ENCODE results near the gene CERS6.
A peak's percentile ranks its signal among the peaks of the same experiment; 100 is the strongest.

CERS6 gene

GRCh38 chr2:168698969-168699368, 242.9 kb downstream of the CERS6 start:
- H3K4me1 Mint-ChIP-seq (ENCODE audit: low read depth), result no peaks in the 10 kb centered on the region
- no peaks in the 10 kb centered on the region for H3K9me3 Mint-ChIP-seq
- no peak overlapping the region for H3K27ac Mint-ChIP-seq
- peaks cover 45% of the 10 kb centered on the region for H3K36me3 Mint-ChIP-seq (ENCODE audit: low read depth)
- no peak overlapping the region for H3K4me3 Mint-ChIP-seq
- H3K27me3 Mint-ChIP-seq, result no peaks in the 10 kb centered on the region

GRCh38 chr2:168699844-168700417, 243.9 kb downstream of the CERS6 start:
- Mint-ChIP-seq H3K9me3 (no peaks in the 10 kb centered on the region), H3K27ac (no peak overlapping the region), H3K27me3 (no peaks in the 10 kb centered on the region), H3K4me3 (no peak overlapping the region), H3K36me3 (ENCODE audit: low read depth) (peaks cover 41% of the 10 kb centered on the region), H3K4me1 (ENCODE audit: low read depth) (no peaks in the 10 kb centered on the region)

GRCh38 chr2:168700615-168701245, 244.7 kb downstream of the CERS6 start:
- Mint-ChIP-seq H3K4me3 (no peak overlapping the region), H3K9me3 (no peaks in the 10 kb centered on the region), H3K4me1 (ENCODE audit: low read depth) (no peaks in the 10 kb centered on the region), H3K27me3 (no peaks in the 10 kb centered on the region), H3K36me3 (ENCODE audit: low read depth) (peaks cover 33% of the 10 kb centered on the region), H3K27ac (no peak overlapping the region)

- Mint-ChIP-seq H3K4me3 (no peak overlapping the region), H3K36me3 (ENCODE audit: low read depth) (peaks cover 18% of the 10 kb centered on the region), H3K9me3 (no peaks in the 10 kb centered on the region), H3K27me3 (no peaks in the 10 kb centered on the region), H3K27ac (no peak overlapping the region), H3K4me1 (ENCODE audit: low read depth) (no peaks in the 10 kb centered on the region)
These were observed 246.5 kb downstream of the CERS6 start for GRCh38 chr2:168702579-168702978.

- no peaks in the 10 kb centered on the region for H3K4me1 Mint-ChIP-seq (ENCODE audit: low read depth)
- H3K27me3 Mint-ChIP-seq, result no peaks in the 10 kb centered on the region
- H3K9me3 Mint-ChIP-seq, result no peaks in the 10 kb centered on the region
- no peak overlapping the region for H3K4me3 Mint-ChIP-seq
- no peak overlapping the region for H3K27ac Mint-ChIP-seq
- H3K36me3 Mint-ChIP-seq (ENCODE audit: low read depth), result peaks cover 6% of the 10 kb centered on the region
These were observed 247.9 kb downstream of the CERS6 start for GRCh38 chr2:168703926-168704325.

GRCh38 chr2:168705534-168706470, 249.7 kb downstream of the CERS6 start:
- Mint-ChIP-seq H3K27ac (no peak overlapping the region), H3K4me1 (ENCODE audit: low read depth) (no peaks in the 10 kb centered on the region), H3K9me3 (no peaks in the 10 kb centered on the region), H3K36me3 (ENCODE audit: low read depth) (no peaks in the 10 kb centered on the region), H3K27me3 (no peaks in the 10 kb centered on the region), H3K4me3 (no peak overlapping the region)

- no peak overlapping the region for H3K4me3 Mint-ChIP-seq
- no peak overlapping the region for H3K27ac Mint-ChIP-seq
- no peaks in the 10 kb centered on the region for H3K27me3 Mint-ChIP-seq
- peaks cover 1% of the 10 kb centered on the region for H3K4me1 Mint-ChIP-seq (ENCODE audit: low read depth)
- no peaks in the 10 kb centered on the region for H3K9me3 Mint-ChIP-seq
- no peaks in the 10 kb centered on the region for H3K36me3 Mint-ChIP-seq (ENCODE audit: low read depth)
These were observed 250.7 kb downstream of the CERS6 start for GRCh38 chr2:168706806-168707205.

GRCh38 chr2:168708080-168708479, 252.0 kb downstream of the CERS6 start:
- H3K9me3 Mint-ChIP-seq, result no peaks in the 10 kb centered on the region
- no peaks in the 10 kb centered on the region for H3K27me3 Mint-ChIP-seq
- H3K36me3 Mint-ChIP-seq (ENCODE audit: low read depth), result no peaks in the 10 kb centered on the region
- H3K4me1 Mint-ChIP-seq (ENCODE audit: low read depth), result peaks cover 6% of the 10 kb centered on the region
- H3K27ac Mint-ChIP-seq, result no peak overlapping the region
- no peak overlapping the region for H3K4me3 Mint-ChIP-seq

GRCh38 chr2:168710754-168711467, 254.8 kb downstream of the CERS6 start:
- Mint-ChIP-seq H3K4me3 (no peak overlapping the region), H3K4me1 (ENCODE audit: low read depth) (peaks cover 6% of the 10 kb centered on the region), H3K27ac (no peak overlapping the region), H3K27me3 (no peaks in the 10 kb centered on the region), H3K9me3 (no peaks in the 10 kb centered on the region), H3K36me3 (ENCODE audit: low read depth) (peaks cover 7% of the 10 kb centered on the region)

GRCh38 chr2:168712053-168712452, 256.0 kb downstream of the CERS6 start:
- Mint-ChIP-seq H3K27ac (peak overlapping the region; percentile 3), H3K9me3 (no peaks in the 10 kb centered on the region), H3K36me3 (ENCODE audit: low read depth) (peaks cover 8% of the 10 kb centered on the region), H3K27me3 (no peaks in the 10 kb centered on the region), H3K4me1 (ENCODE audit: low read depth) (peaks cover 10% of the 10 kb centered on the region), H3K4me3 (no peak overlapping the region)

- Mint-ChIP-seq H3K4me1 (ENCODE audit: low read depth) (peaks cover 23% of the 10 kb centered on the region), H3K27me3 (no peaks in the 10 kb centered on the region), H3K27ac (no peak overlapping the region), H3K36me3 (ENCODE audit: low read depth) (peaks cover 16% of the 10 kb centered on the region), H3K4me3 (no peak overlapping the region), H3K9me3 (no peaks in the 10 kb centered on the region)
These were observed 257.3 kb downstream of the CERS6 start for GRCh38 chr2:168713325-168713724.

- Mint-ChIP-seq H3K9me3 (no peaks in the 10 kb centered on the region), H3K27me3 (no peaks in the 10 kb centered on the region), H3K27ac (no peak overlapping the region), H3K4me3 (no peak overlapping the region), H3K36me3 (ENCODE audit: low read depth) (peaks cover 35% of the 10 kb centered on the region), H3K4me1 (ENCODE audit: low read depth) (peaks cover 27% of the 10 kb centered on the region)
These were observed 259.8 kb downstream of the CERS6 start for GRCh38 chr2:168715849-168716248.

GRCh38 chr2:168716839-168717238, 260.8 kb downstream of the CERS6 start:
- H3K27me3 Mint-ChIP-seq, result no peaks in the 10 kb centered on the region
- no peak overlapping the region for H3K4me3 Mint-ChIP-seq
- H3K36me3 Mint-ChIP-seq (ENCODE audit: low read depth), result peaks cover 39% of the 10 kb centered on the region
- no peaks in the 10 kb centered on the region for H3K9me3 Mint-ChIP-seq
- peaks cover 26% of the 10 kb centered on the region for H3K4me1 Mint-ChIP-seq (ENCODE audit: low read depth)
- H3K27ac Mint-ChIP-seq, result peak overlapping the region; percentile 29

- H3K27ac Mint-ChIP-seq, result peak overlapping the region; percentile 27
- no peak overlapping the region for H3K4me3 Mint-ChIP-seq
- no peaks in the 10 kb centered on the region for H3K9me3 Mint-ChIP-seq
- H3K4me1 Mint-ChIP-seq (ENCODE audit: low read depth), result peaks cover 25% of the 10 kb centered on the region
- H3K27me3 Mint-ChIP-seq, result no peaks in the 10 kb centered on the region
- H3K36me3 Mint-ChIP-seq (ENCODE audit: low read depth), result peaks cover 50% of the 10 kb centered on the region
These were observed 261.9 kb downstream of the CERS6 start for GRCh38 chr2:168717790-168718502.
